CD4-positive, alpha-beta T cell treated with Interleukin-21 for 1 hour (primary cell): ENCODE data around the gene USP37.

ENCODE experiments used
- DNase-seq: peaks from one replicate; pipeline ENCODE4 v3.0.0-alpha.2; 2020

USP37 gene

GRCh38 chr2:218471982-218472381, 96.2 kb downstream of the USP37 start:
- no peak for DNase-seq

GRCh38 chr2:218471036-218471435, 97.1 kb downstream of the USP37 start:
- DNase-seq, result no peak

GRCh38 chr2:218470448-218470847, 97.7 kb downstream of the USP37 start:
- no peak for DNase-seq

GRCh38 chr2:218465987-218466633, 102.0 kb downstream of the USP37 start:
- DNase-seq, result peak; percentile 30

- no peak for DNase-seq
These were observed 109.6 kb downstream of the USP37 start for GRCh38 chr2:218458598-218458997.

- DNase-seq, result no peak
These were observed 111.3 kb downstream of the USP37 start for GRCh38 chr2:218456849-218457248.

- DNase-seq, result no peak
These were observed 116.1 kb downstream of the USP37 start for GRCh38 chr2:218452079-218452478.

GRCh38 chr2:218448934-218449333, 119.2 kb downstream of the USP37 start:
- DNase-seq, result no peak

- no peak for DNase-seq
These were observed 121.1 kb downstream of the USP37 start for GRCh38 chr2:218447072-218447471.

- DNase-seq, result no peak
These were observed 121.6 kb downstream of the USP37 start for GRCh38 chr2:218446547-218446946.

GRCh38 chr2:218445602-218446001, 122.5 kb downstream of the USP37 start:
- DNase-seq, result no peak

GRCh38 chr2:218444692-218445357, 123.3 kb downstream of the USP37 start:
- no peak for DNase-seq

- no peak for DNase-seq
These were observed 129.6 kb downstream of the USP37 start for GRCh38 chr2:218438596-218438995.

GRCh38 chr2:218437969-218438368, 130.2 kb downstream of the USP37 start:
- no peak for DNase-seq

GRCh38 chr2:218436992-218437391, 131.2 kb downstream of the USP37 start:
- no peak for DNase-seq

GRCh38 chr2:218435003-218435982, 132.9 kb downstream of the USP37 start:
- no peak for DNase-seq

- DNase-seq, result no peak
These were observed 133.7 kb downstream of the USP37 start for GRCh38 chr2:218434456-218434855.

GRCh38 chr2:218432676-218433365, 135.3 kb downstream of the USP37 start:
- DNase-seq, result no peak

- DNase-seq, result no peak
These were observed 136.3 kb downstream of the USP37 start for GRCh38 chr2:218431878-218432277.

GRCh38 chr2:218430721-218431120, 137.4 kb downstream of the USP37 start:
- DNase-seq, result no peak

GRCh38 chr2:218429911-218430692, 138.0 kb downstream of the USP37 start:
- no peak for DNase-seq
